Measurements from ENCODE around the gene LRRC8E. TPM values are rescaled to one million over a fixed set of nuclear protein-coding genes. Genes with fewer than 3 reads are reported as not detected.
A peak's percentile ranks its signal among the peaks of the same experiment; 100 is the strongest.

The LRRC8E gene
- total RNA-seq, 1 experiment from 2014 or later = 0.77 TPM

GRCh38 chr19:7922836-7923195 is 34.5 kb downstream of the LRRC8E start:
- DNase-seq (ENCODE audit: low spot score) = no peak
- CTCF ChIA-PET = no interaction called here
- H3K9me3 ChIP-seq (ENCODE audit: low read depth, low read length, poor library complexity, severe bottlenecking) = no peaks in the 10 kb centered on the region
- no peak overlapping the region for H3K27ac ChIP-seq (ENCODE audit: low read depth, low read length, poor library complexity, severe bottlenecking)
- TF ChIP-seq EZH2 (IDR thresholded peaks at IDR 0.05; ENCODE audit: borderline replicate concordance, low read depth, low read length, poor library complexity, severe bottlenecking) (no peak), CTCF (conservative IDR thresholded peaks at IDR 0.05; ENCODE audit: low read depth, low read length) (no peak)
- H3K4me3 ChIP-seq (ENCODE audit: low read depth, low read length, poor library complexity, severe bottlenecking) = no peak overlapping the region
- peaks cover 41% of the 10 kb centered on the region for H3K4me1 ChIP-seq (ENCODE audit: insufficient read depth, low read length, poor library complexity, severe bottlenecking)
- H3K27me3 ChIP-seq (replicated peaks; ENCODE audit: insufficient read depth, low read depth, low read length, poor library complexity) = no peaks in the 10 kb centered on the region
- intact Hi-C loops (cut with micrococcal nuclease; ENCODE audit: unreplicated experiment) = loop anchor here (5.0 kb wide), 1 partner anchor 51 kb away; the partner anchor contains the start of gene PRR36
- no TSS peak for BruUV-seq (replicated peaks)
- peaks cover 15% of the 10 kb centered on the region for H3K36me3 ChIP-seq (ENCODE audit: insufficient read depth, low read length, poor library complexity, severe bottlenecking)
- POLR2A ChIA-PET (ENCODE audit: low non-redundant PET) = no interaction called here

- DNase-seq (ENCODE audit: low spot score) = no peak
- ChIA-PET CTCF (no interaction called here), POLR2A (ENCODE audit: low non-redundant PET) (interaction anchor here (0.7 kb wide), 1 partner anchor 807 kb away, joined by 6 read pairs; no protein-coding TSS in a partner anchor)
- Histone ChIP-seq H3K4me1 (ENCODE audit: insufficient read depth, low read length, poor library complexity, severe bottlenecking) (peaks cover 45% of the 10 kb centered on the region), H3K27me3 (replicated peaks; ENCODE audit: insufficient read depth, low read depth, low read length, poor library complexity) (no peaks in the 10 kb centered on the region), H3K9me3 (ENCODE audit: low read depth, low read length, poor library complexity, severe bottlenecking) (no peaks in the 10 kb centered on the region), H3K36me3 (ENCODE audit: insufficient read depth, low read length, poor library complexity, severe bottlenecking) (peaks cover 15% of the 10 kb centered on the region), H3K4me3 (ENCODE audit: low read depth, low read length, poor library complexity, severe bottlenecking) (no peak overlapping the region), H3K27ac (ENCODE audit: low read depth, low read length, poor library complexity, severe bottlenecking) (peak overlapping the region; percentile 49)
- intact Hi-C loops (cut with micrococcal nuclease; ENCODE audit: unreplicated experiment) = loop anchor here (5.0 kb wide), 1 partner anchor 51 kb away; the partner anchor contains the start of gene PRR36
- no TSS peak for BruUV-seq (replicated peaks)
- TF ChIP-seq CTCF (conservative IDR thresholded peaks at IDR 0.05; ENCODE audit: low read depth, low read length) (no peak), EZH2 (IDR thresholded peaks at IDR 0.05; ENCODE audit: borderline replicate concordance, low read depth, low read length, poor library complexity, severe bottlenecking) (no peak)
These were observed 35.2 kb downstream of the LRRC8E start for GRCh38 chr19:7923295-7924191.

GRCh38 chr19:7924241-7924640 is 35.9 kb downstream of the LRRC8E start:
- Histone ChIP-seq H3K4me3 (ENCODE audit: low read depth, low read length, poor library complexity, severe bottlenecking) (peak overlapping the region; percentile 57), H3K27ac (ENCODE audit: low read depth, low read length, poor library complexity, severe bottlenecking) (peak overlapping the region; percentile 49), H3K27me3 (replicated peaks; ENCODE audit: insufficient read depth, low read depth, low read length, poor library complexity) (no peaks in the 10 kb centered on the region), H3K9me3 (ENCODE audit: low read depth, low read length, poor library complexity, severe bottlenecking) (no peaks in the 10 kb centered on the region), H3K4me1 (ENCODE audit: insufficient read depth, low read length, poor library complexity, severe bottlenecking) (peaks cover 52% of the 10 kb centered on the region), H3K36me3 (ENCODE audit: insufficient read depth, low read length, poor library complexity, severe bottlenecking) (peaks cover 15% of the 10 kb centered on the region)
- no TSS peak for BruUV-seq (replicated peaks)
- peak; percentile 55 for DNase-seq (ENCODE audit: low spot score)
- ChIA-PET CTCF (no interaction called here), POLR2A (ENCODE audit: low non-redundant PET) (interaction anchor here (0.7 kb wide), 1 partner anchor 808 kb away, joined by 6 read pairs; no protein-coding TSS in a partner anchor)
- TF ChIP-seq EZH2 (IDR thresholded peaks at IDR 0.05; ENCODE audit: borderline replicate concordance, low read depth, low read length, poor library complexity, severe bottlenecking) (no peak), CTCF (conservative IDR thresholded peaks at IDR 0.05; ENCODE audit: low read depth, low read length) (no peak)
- intact Hi-C loops (cut with micrococcal nuclease; ENCODE audit: unreplicated experiment) = loop anchor here (5.0 kb wide), 1 partner anchor 52 kb away; the partner anchor contains the start of gene PRR36

All from A673 (cell line).